Measurements from ENCODE around the gene ALB.

The ALB gene

DNA sequence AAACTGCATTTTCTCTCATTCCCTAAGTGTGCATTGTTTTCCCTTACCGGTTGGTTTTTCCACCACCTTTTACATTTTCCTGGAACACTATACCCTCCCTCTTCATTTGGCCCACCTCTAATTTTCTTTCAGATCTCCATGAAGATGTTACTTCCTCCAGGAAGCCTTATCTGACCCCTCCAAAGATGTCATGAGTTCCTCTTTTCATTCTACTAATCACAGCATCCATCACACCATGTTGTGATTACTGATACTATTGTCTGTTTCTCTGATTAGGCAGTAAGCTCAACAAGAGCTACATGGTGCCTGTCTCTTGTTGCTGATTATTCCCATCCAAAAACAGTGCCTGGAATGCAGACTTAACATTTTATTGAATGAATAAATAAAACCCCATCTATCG, 29.1 kb downstream of the ALB start:
- intact Hi-C loops (cut with DNase I; ENCODE audit: low total_unique reads) = no loop called here
- TF ChIP-seq, protein P1, sequence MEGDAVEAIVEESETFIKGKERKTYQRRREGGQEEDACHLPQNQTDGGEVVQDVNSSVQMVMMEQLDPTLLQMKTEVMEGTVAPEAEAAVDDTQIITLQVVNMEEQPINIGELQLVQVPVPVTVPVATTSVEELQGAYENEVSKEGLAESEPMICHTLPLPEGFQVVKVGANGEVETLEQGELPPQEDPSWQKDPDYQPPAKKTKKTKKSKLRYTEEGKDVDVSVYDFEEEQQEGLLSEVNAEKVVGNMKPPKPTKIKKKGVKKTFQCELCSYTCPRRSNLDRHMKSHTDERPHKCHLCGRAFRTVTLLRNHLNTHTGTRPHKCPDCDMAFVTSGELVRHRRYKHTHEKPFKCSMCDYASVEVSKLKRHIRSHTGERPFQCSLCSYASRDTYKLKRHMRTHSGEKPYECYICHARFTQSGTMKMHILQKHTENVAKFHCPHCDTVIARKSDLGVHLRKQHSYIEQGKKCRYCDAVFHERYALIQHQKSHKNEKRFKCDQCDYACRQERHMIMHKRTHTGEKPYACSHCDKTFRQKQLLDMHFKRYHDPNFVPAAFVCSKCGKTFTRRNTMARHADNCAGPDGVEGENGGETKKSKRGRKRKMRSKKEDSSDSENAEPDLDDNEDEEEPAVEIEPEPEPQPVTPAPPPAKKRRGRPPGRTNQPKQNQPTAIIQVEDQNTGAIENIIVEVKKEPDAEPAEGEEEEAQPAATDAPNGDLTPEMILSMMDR (IDR thresholded peaks at IDR 0.05) = no peak
- no peaks in the 10 kb centered on the region for H3K9me3 ChIP-seq
- DNase-seq = no peak
- H3K36me3 ChIP-seq = no peaks in the 10 kb centered on the region
- H3K4me3 ChIP-seq = no peak overlapping the region
- no peaks in the 10 kb centered on the region for H3K27me3 ChIP-seq
- H3K27ac ChIP-seq = no peak overlapping the region
- H3K4me1 ChIP-seq = no peaks in the 10 kb centered on the region

DNA sequence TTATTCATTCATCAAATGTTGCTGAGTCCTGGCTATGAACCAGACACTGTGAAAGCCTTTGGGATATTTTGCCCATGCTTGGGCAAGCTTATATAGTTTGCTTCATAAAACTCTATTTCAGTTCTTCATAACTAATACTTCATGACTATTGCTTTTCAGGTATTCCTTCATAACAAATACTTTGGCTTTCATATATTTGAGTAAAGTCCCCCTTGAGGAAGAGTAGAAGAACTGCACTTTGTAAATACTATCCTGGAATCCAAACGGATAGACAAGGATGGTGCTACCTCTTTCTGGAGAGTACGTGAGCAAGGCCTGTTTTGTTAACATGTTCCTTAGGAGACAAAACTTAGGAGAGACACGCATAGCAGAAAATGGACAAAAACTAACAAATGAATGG, 30.2 kb downstream of the ALB start:
- Histone ChIP-seq H3K4me3 (no peak overlapping the region), H3K4me1 (no peaks in the 10 kb centered on the region), H3K27ac (no peak overlapping the region), H3K9me3 (no peaks in the 10 kb centered on the region), H3K36me3 (no peaks in the 10 kb centered on the region), H3K27me3 (no peaks in the 10 kb centered on the region)
- no peak for DNase-seq
- intact Hi-C loops (cut with DNase I; ENCODE audit: low total_unique reads) = no loop called here
- TF ChIP-seq, protein P1 (IDR thresholded peaks at IDR 0.05) = peak in 1 of 2 experiments; percentile 16

GRCh38 chr4:73435984-73436383, 31.9 kb downstream of the ALB start, which contains the start of gene AFP:
AFP (plus strand) TSS chr4:73436221; CDS start chr4:73436263, 42 bp downstream.
- Histone ChIP-seq H3K36me3 (no peaks in the 10 kb centered on the region), H3K4me3 (no peak within 1 kb of the TSS), H3K9me3 (no peaks in the 10 kb centered on the region), H3K27ac (no peak within 1 kb of the TSS), H3K4me1 (no peaks in the 10 kb centered on the region), H3K27me3 (no peaks in the 10 kb centered on the region)
- intact Hi-C loops (cut with DNase I; ENCODE audit: low total_unique reads) = no loop called here
- TF ChIP-seq, protein P1 (IDR thresholded peaks at IDR 0.05) = no peak
- no peak for DNase-seq

DNA sequence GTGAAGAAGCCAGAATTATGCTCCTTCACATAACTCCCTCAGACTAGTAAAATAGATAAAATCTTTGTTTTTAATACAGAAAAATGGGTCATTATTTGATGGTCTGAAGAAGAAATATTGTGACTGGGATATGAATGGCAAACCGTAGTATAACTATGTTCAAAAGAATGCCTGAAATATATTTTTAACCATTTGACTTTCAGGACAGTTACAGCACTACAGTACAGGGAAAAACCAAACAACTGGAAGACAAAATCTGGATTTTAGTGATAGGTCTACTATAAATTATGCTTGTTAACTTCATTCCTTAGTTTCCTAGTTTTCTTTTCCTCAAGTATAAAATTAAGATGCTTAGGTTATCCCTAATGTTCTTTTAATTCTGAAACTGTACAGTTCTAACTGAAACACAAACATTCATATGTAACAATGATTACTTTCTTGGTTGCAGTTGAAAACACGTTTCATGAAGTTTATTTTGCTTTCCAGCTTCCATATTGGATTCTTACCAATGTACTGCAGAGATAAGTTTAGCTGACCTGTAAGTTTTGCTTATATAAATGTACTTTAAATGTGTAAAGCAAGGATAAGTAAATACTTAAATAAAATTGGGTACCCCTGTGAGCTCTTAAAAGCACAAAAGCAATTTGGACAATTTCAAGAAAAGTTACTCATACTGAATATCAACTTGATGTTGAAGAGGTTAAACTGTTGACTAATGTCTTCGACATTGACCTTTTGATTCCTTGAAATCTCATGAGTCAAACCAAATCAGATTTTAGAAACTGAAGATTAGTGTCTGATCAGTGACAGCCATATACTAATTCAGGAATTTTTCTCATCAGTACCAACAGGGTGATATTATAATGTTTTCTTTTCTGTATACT, 32.8 kb downstream of the ALB start:
- Histone ChIP-seq H3K27ac (no peak overlapping the region), H3K27me3 (no peaks in the 10 kb centered on the region), H3K36me3 (no peaks in the 10 kb centered on the region), H3K4me3 (no peak overlapping the region), H3K4me1 (no peaks in the 10 kb centered on the region), H3K9me3 (no peaks in the 10 kb centered on the region)
- TF ChIP-seq, protein P1 (IDR thresholded peaks at IDR 0.05) = no peak
- intact Hi-C loops (cut with DNase I; ENCODE audit: low total_unique reads) = no loop called here
- DNase-seq = no peak

- TF ChIP-seq, protein P1 (IDR thresholded peaks at IDR 0.05) = no peak
- Histone ChIP-seq H3K4me3 (no peak overlapping the region), H3K27me3 (no peaks in the 10 kb centered on the region), H3K4me1 (no peaks in the 10 kb centered on the region), H3K27ac (no peak overlapping the region), H3K9me3 (no peaks in the 10 kb centered on the region), H3K36me3 (no peaks in the 10 kb centered on the region)
- no peak for DNase-seq
- intact Hi-C loops (cut with DNase I; ENCODE audit: low total_unique reads) = no loop called here
These were observed 33.5 kb downstream of the ALB start for GRCh38 chr4:73437558-73437956.
